Measurements from ENCODE around the gene PLCB2.
A peak's percentile ranks its signal among the peaks of the same experiment; 100 is the strongest.

Gene PLCB2

GRCh38 chr15:40333922-40334492, 26.3 kb upstream of the PLCB2 start:
- Mint-ChIP-seq H3K9me3 (no peaks in the 10 kb centered on the region), H3K4me1 (peaks cover 16% of the 10 kb centered on the region), H3K36me3 (no peaks in the 10 kb centered on the region), H3K27ac (peak overlapping the region; percentile 76), H3K27me3 (no peaks in the 10 kb centered on the region), H3K4me3 (peak overlapping the region; percentile 2)

- Mint-ChIP-seq H3K4me1 (peaks cover 19% of the 10 kb centered on the region), H3K9me3 (no peaks in the 10 kb centered on the region), H3K27ac (no peak overlapping the region), H3K36me3 (no peaks in the 10 kb centered on the region), H3K27me3 (no peaks in the 10 kb centered on the region), H3K4me3 (no peak overlapping the region)
Measured at GRCh38 chr15:40332113-40332781, 24.5 kb upstream of the PLCB2 start.

GRCh38 chr15:40331637-40332036, 23.9 kb upstream of the PLCB2 start:
- no peak overlapping the region for H3K4me3 Mint-ChIP-seq
- no peaks in the 10 kb centered on the region for H3K27me3 Mint-ChIP-seq
- H3K27ac Mint-ChIP-seq, result no peak overlapping the region
- no peaks in the 10 kb centered on the region for H3K9me3 Mint-ChIP-seq
- peaks cover 19% of the 10 kb centered on the region for H3K4me1 Mint-ChIP-seq
- no peaks in the 10 kb centered on the region for H3K36me3 Mint-ChIP-seq

- no peaks in the 10 kb centered on the region for H3K27me3 Mint-ChIP-seq
Measured at GRCh38 chr15:40331026-40331425, 23.3 kb upstream of the PLCB2 start.

GRCh38 chr15:40330368-40330836, 22.7 kb upstream of the PLCB2 start:
- Mint-ChIP-seq H3K27ac (no peak overlapping the region), H3K4me3 (no peak overlapping the region), H3K9me3 (no peaks in the 10 kb centered on the region), H3K27me3 (no peaks in the 10 kb centered on the region), H3K36me3 (no peaks in the 10 kb centered on the region), H3K4me1 (peaks cover 24% of the 10 kb centered on the region)

More at GRCh38 chr15:40331026-40331425, 23.3 kb upstream of the PLCB2 start:
- H3K9me3 Mint-ChIP-seq, result no peaks in the 10 kb centered on the region
- peaks cover 20% of the 10 kb centered on the region for H3K4me1 Mint-ChIP-seq
- H3K4me3 Mint-ChIP-seq, result no peak overlapping the region
- no peaks in the 10 kb centered on the region for H3K36me3 Mint-ChIP-seq
- no peak overlapping the region for H3K27ac Mint-ChIP-seq

- Mint-ChIP-seq H3K36me3 (no peaks in the 10 kb centered on the region), H3K27me3 (no peaks in the 10 kb centered on the region), H3K9me3 (no peaks in the 10 kb centered on the region), H3K27ac (no peak overlapping the region), H3K4me1 (peaks cover 30% of the 10 kb centered on the region), H3K4me3 (no peak overlapping the region)
Measured at GRCh38 chr15:40329804-40330203, 22.1 kb upstream of the PLCB2 start.

- H3K4me1 Mint-ChIP-seq, result peaks cover 23% of the 10 kb centered on the region
- H3K9me3 Mint-ChIP-seq, result no peaks in the 10 kb centered on the region
- no peaks in the 10 kb centered on the region for H3K36me3 Mint-ChIP-seq
- no peak overlapping the region for H3K4me3 Mint-ChIP-seq
- H3K27me3 Mint-ChIP-seq, result no peaks in the 10 kb centered on the region
- H3K27ac Mint-ChIP-seq, result no peak overlapping the region
Measured at GRCh38 chr15:40328751-40329150, 21.0 kb upstream of the PLCB2 start.

GRCh38 chr15:40328176-40328575, 20.4 kb upstream of the PLCB2 start:
- no peak overlapping the region for H3K4me3 Mint-ChIP-seq
- H3K36me3 Mint-ChIP-seq, result no peaks in the 10 kb centered on the region
- H3K4me1 Mint-ChIP-seq, result peaks cover 22% of the 10 kb centered on the region

GRCh38 chr15:40327457-40327856, 19.7 kb upstream of the PLCB2 start:
- no peaks in the 10 kb centered on the region for H3K9me3 Mint-ChIP-seq
- H3K4me1 Mint-ChIP-seq, result peaks cover 26% of the 10 kb centered on the region
- no peak overlapping the region for H3K27ac Mint-ChIP-seq
- no peak overlapping the region for H3K4me3 Mint-ChIP-seq
- no peaks in the 10 kb centered on the region for H3K36me3 Mint-ChIP-seq
- no peaks in the 10 kb centered on the region for H3K27me3 Mint-ChIP-seq

More at GRCh38 chr15:40328176-40328575, 20.4 kb upstream of the PLCB2 start:
- H3K27me3 Mint-ChIP-seq, result no peaks in the 10 kb centered on the region
- no peaks in the 10 kb centered on the region for H3K9me3 Mint-ChIP-seq
- no peak overlapping the region for H3K27ac Mint-ChIP-seq

GRCh38 chr15:40325700-40326099, 18.0 kb upstream of the PLCB2 start:
- Mint-ChIP-seq H3K27me3 (no peaks in the 10 kb centered on the region), H3K4me1 (peaks cover 41% of the 10 kb centered on the region), H3K27ac (no peak overlapping the region), H3K36me3 (no peaks in the 10 kb centered on the region), H3K4me3 (no peak overlapping the region), H3K9me3 (no peaks in the 10 kb centered on the region)

GRCh38 chr15:40325188-40325587, 17.5 kb upstream of the PLCB2 start:
- Mint-ChIP-seq H3K4me3 (peak overlapping the region; percentile 82), H3K27me3 (no peaks in the 10 kb centered on the region), H3K36me3 (no peaks in the 10 kb centered on the region), H3K27ac (peak overlapping the region; percentile 15), H3K4me1 (peaks cover 41% of the 10 kb centered on the region), H3K9me3 (no peaks in the 10 kb centered on the region)

- Mint-ChIP-seq H3K4me1 (peaks cover 41% of the 10 kb centered on the region), H3K27me3 (no peaks in the 10 kb centered on the region), H3K4me3 (peak overlapping the region; percentile 82), H3K9me3 (no peaks in the 10 kb centered on the region), H3K36me3 (no peaks in the 10 kb centered on the region), H3K27ac (no peak overlapping the region)
Measured at GRCh38 chr15:40323953-40324937, 16.5 kb upstream of the PLCB2 start.

GRCh38 chr15:40323239-40323952, 15.7 kb upstream of the PLCB2 start, which contains the start of gene INAFM2:
Gene INAFM2 (plus strand): TSS chr15:40323692. CDS start chr15:40324056, 364 bp downstream.
- Mint-ChIP-seq H3K27ac (no peak within 1 kb of the TSS), H3K27me3 (no peaks in the 10 kb centered on the region), H3K4me3 (peak within 1 kb of the TSS; percentile 85), H3K4me1 (peaks cover 41% of the 10 kb centered on the region), H3K36me3 (no peaks in the 10 kb centered on the region), H3K9me3 (no peaks in the 10 kb centered on the region)

- Mint-ChIP-seq H3K9me3 (no peaks in the 10 kb centered on the region), H3K27me3 (no peaks in the 10 kb centered on the region), H3K27ac (no peak overlapping the region)
Measured at GRCh38 chr15:40322531-40323238, 14.9 kb upstream of the PLCB2 start.

More at GRCh38 chr15:40322531-40323238, 14.9 kb upstream of the PLCB2 start:
- Mint-ChIP-seq H3K4me1 (peaks cover 36% of the 10 kb centered on the region), H3K36me3 (no peaks in the 10 kb centered on the region), H3K4me3 (peak overlapping the region; percentile 85)

Measured in activated naive CD4-positive, alpha-beta T cell treated with anti-CD3 and anti-CD28 coated beads, Interleukin-2, amount 50 U/mL, for 24 hours (primary cell).